Upper lobe of right lung (tissue), 1 donor: ENCODE results near the gene ZNF831. TPM values are rescaled to one million over a fixed set of nuclear protein-coding genes. Genes with fewer than 3 reads are reported as not detected.

Experiments
- ATAC-seq: fragments of 200-7000 bp; cut with Tn5 transposase; one replicate; pipeline ENCODE4 v1.9.1; 2020; ENCODE audit warnings: mild to moderate bottlenecking, moderate library complexity
- DNase-seq: peaks from one replicate; pipeline ENCODE4 v3.0.0-alpha.2; 2020
- H3K27ac ChIP-seq: fragments of 200-600 bp; one replicate; pipeline ENCODE4 v1.8.0; 2022
- H3K27me3 ChIP-seq: fragments of 200-600 bp; one replicate; pipeline ENCODE4 v1.8.0; 2022; ENCODE audit warnings: mild to moderate bottlenecking
- H3K36me3 ChIP-seq: fragments of 200-600 bp; one replicate; pipeline ENCODE4 v1.8.0; 2022
- H3K4me1 ChIP-seq: fragments of 200-600 bp; one replicate; pipeline ENCODE4 v1.8.0; 2022
- H3K4me3 ChIP-seq: fragments of 200-600 bp; one replicate; pipeline ENCODE4 v1.8.0; 2022; ENCODE audit warnings: mild to moderate bottlenecking
- H3K9me3 ChIP-seq: fragments of 200-600 bp; one replicate; pipeline ENCODE4 v1.8.0; 2022
- intact Hi-C: fragments of 100-400 bp; cut with DNase I; formaldehyde crosslinking; loops from one replicate; pipeline ENCODE4 v1.11.0; 2022
- total RNA-seq: library from RNA; stranded (reverse); fragmentation: NEBNext Ultra II Directional; extraction: Animal tissue kit (Norgen Biotek cat#: 25700); gene quantifications from one replicate; pipeline ENCODE4 v1.2.1, GENCODE V29; 2021
- TF ChIP-seq, protein P1 (sequence below): fragments of 200-600 bp; IDR thresholded peaks from one replicate; pipeline ENCODE4 v1.8.0; 2022; ENCODE audit warnings: antibody characterized with exemption
- donor health status: DM: no; HTN: yes; CAD: no; lungs with severe emphysema.

ZNF831 gene
- total RNA-seq, 1 donor from 2014 or later = 1.0 TPM

DNA sequence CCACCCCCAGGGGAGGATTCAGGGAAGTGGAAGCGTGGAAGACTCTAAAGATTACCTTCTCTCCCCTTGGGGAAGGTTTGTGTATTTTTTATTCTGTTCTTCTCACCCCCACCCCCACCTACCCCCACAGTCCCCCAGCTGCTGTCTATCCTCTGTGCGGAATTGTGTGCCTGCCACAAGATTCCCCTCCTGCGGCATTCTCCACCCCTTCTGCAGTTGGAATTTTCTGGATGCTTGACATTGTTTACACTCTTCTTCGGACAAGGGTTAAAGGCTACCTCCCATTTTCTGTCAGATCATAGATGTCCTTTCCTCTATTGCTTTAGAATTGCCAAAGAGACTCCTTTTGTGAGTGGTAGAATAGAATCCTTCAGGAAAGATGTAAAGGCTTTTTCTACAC, 76.4 kb downstream of the ZNF831 start:
- H3K4me1 ChIP-seq = no peaks in the 10 kb centered on the region
- ATAC-seq = no peak
- no peak for DNase-seq
- H3K4me3 ChIP-seq = no peak overlapping the region
- TF ChIP-seq, protein P1, sequence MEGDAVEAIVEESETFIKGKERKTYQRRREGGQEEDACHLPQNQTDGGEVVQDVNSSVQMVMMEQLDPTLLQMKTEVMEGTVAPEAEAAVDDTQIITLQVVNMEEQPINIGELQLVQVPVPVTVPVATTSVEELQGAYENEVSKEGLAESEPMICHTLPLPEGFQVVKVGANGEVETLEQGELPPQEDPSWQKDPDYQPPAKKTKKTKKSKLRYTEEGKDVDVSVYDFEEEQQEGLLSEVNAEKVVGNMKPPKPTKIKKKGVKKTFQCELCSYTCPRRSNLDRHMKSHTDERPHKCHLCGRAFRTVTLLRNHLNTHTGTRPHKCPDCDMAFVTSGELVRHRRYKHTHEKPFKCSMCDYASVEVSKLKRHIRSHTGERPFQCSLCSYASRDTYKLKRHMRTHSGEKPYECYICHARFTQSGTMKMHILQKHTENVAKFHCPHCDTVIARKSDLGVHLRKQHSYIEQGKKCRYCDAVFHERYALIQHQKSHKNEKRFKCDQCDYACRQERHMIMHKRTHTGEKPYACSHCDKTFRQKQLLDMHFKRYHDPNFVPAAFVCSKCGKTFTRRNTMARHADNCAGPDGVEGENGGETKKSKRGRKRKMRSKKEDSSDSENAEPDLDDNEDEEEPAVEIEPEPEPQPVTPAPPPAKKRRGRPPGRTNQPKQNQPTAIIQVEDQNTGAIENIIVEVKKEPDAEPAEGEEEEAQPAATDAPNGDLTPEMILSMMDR = no peak
- no peak overlapping the region for H3K27ac ChIP-seq
- no peaks in the 10 kb centered on the region for H3K9me3 ChIP-seq
- peaks cover 34% of the 10 kb centered on the region for H3K27me3 ChIP-seq
- intact Hi-C loops = no loop called here
- no peaks in the 10 kb centered on the region for H3K36me3 ChIP-seq

DNA sequence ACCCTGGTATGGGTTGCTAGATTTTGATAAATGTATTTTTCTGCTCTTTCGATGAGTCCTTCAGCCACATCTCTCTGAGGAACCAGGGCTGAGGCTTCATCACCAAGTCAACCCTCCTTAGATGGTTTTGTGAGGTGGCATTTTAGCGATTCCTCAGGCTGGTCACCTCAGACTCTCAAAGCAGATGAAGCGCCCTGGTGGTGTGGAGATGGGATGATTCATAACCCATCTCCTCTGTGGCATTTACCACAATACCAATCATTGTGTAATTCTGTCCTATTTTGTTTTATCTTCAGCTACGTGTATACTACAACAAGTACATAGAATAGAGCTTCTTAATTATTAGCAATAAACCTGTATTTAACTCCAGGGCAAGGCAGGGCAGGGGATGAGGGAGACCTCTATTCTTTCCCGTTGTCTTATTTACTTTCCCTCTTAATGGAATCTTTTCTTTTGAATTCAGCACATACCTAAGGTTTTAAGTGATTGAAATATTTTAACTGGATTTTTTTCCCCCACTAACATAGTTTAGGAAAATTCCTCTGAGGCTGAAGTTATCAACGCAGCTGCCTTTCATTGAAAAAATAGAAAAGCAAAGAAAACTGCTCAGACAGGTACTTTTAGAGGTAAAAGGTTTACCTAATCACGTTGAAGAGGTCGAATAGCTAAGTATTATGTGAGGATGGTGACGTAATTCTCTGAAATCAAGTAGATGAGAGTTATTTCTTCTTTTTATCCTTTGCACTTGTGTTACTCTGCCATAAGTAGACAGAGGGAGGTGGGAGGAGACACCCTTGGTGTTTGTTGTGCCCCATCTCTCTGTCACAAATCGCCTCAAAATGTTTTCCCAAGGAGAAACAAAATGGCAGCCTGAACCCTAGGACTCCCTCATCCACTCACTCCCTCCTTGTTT, 79.3 kb downstream of the ZNF831 start:
- ATAC-seq (no peak), DNase-seq (no peak)
- Histone ChIP-seq H3K4me3 (no peak overlapping the region), H3K36me3 (no peaks in the 10 kb centered on the region), H3K27me3 (peaks cover 44% of the 10 kb centered on the region), H3K9me3 (no peaks in the 10 kb centered on the region), H3K4me1 (no peaks in the 10 kb centered on the region), H3K27ac (no peak overlapping the region)
- intact Hi-C loops = no loop called here
- TF ChIP-seq, protein P1 = no peak

DNA sequence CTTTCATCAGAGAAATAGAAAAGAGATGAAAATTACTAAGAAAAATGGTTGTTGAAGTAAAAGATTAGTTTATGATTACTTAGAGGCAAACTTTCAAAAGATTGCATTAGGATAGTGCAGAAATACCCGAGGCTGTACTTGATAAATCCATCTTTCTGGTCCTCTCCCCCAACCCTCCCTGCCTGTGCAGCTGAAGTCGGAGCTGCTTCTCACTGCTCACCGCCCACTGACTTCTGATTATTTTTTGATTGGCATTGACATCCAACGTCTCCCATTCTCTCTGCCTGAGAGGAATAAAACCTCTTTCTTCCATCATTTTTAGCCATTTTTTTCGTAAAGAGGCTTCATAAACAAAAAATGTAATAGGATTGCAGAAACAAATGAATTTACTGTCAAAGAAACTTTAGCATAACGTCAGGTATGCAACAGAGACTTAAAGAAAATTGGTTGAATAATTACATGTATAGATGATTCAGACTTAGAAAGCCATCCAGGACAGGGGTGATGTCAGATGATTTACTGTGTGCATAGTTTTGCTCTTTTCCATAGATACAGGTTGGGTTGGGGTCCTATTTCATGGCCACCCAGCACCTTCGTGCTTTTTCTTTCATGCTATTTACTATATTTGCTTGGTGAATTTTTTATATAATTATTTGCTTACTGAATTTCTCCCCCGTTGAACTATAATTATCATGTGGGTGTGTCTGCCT, 83.2 kb downstream of the ZNF831 start:
- ATAC-seq = no peak
- Histone ChIP-seq H3K27ac (no peak overlapping the region), H3K9me3 (no peaks in the 10 kb centered on the region), H3K4me1 (no peaks in the 10 kb centered on the region), H3K36me3 (no peaks in the 10 kb centered on the region), H3K27me3 (peaks cover 39% of the 10 kb centered on the region), H3K4me3 (no peak overlapping the region)
- intact Hi-C loops = no loop called here
- TF ChIP-seq, protein P1 = no peak
- no peak for DNase-seq

DNA sequence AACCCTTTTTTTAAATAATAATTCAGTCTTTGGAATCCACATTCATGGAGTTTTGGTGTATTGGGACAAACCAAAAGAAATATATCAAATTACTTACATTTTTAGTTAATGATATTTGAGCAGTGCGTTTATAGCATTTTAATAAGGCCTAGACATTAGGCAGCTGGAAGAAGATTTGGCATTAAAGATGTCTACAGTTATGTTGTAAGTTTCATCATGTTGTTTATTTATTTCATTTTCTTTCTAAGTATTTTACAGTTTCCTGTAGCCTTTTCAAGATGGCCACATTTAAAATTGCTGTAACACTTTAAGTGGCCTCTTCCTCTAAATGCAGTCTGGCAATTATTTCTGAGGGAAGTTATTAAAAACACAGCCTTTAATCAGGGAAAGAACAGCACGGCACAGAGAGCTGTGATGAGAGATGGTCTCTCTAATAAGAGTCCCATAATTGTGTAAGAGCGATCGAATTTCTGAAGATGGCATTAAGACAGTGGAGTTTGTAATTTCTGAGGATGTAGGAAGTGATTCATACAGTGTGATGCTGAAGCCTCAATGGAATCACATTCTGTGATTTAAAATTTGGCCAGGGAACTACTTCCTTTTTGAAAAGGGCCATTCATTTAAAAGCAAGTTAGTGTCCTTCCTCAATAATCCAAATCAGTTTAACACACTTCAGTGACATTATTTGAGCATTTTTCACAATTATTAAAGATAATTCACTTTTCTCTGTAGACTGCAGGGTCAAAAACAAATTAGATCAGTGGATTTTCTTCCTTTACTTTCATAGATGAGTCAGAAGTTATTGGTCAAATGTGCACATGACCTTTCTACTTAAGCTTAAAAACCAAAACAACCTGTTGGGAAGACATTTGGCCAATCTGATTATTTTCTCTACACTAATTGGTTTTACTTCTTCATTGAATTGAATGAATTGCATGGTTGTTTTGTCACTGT, 84.4 kb downstream of the ZNF831 start:
- intact Hi-C loops = no loop called here
- DNase-seq = no peak
- H3K4me1 ChIP-seq = no peaks in the 10 kb centered on the region

DNA sequence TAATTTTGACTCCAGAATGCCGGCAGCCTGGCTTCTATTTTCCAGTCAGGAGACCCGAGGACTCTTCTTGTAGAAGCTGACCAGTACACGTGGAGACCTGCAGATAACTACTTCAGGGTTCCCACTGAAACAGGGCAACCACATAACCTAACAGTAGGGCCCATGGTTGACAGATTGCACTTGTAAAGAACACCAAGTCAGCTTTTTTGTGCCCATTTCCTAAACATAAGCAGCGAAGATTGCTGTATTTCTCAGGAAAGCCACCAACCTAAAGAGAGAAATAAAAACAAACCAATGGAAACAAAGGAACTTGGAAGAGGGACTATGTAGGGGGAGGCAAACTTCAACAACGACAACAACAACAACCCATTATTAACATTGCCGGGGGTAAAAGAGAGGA, 86.7 kb downstream of the ZNF831 start:
- Histone ChIP-seq H3K36me3 (no peaks in the 10 kb centered on the region), H3K9me3 (no peaks in the 10 kb centered on the region), H3K4me3 (no peak overlapping the region), H3K27me3 (peaks cover 14% of the 10 kb centered on the region), H3K27ac (no peak overlapping the region), H3K4me1 (no peaks in the 10 kb centered on the region)
- intact Hi-C loops = no loop called here
- ATAC-seq (no peak), DNase-seq (no peak)
- TF ChIP-seq, protein P1 = no peak

More for the DNA sequence above, 84.4 kb downstream of the ZNF831 start:
- no peaks in the 10 kb centered on the region for H3K36me3 ChIP-seq
- peaks cover 30% of the 10 kb centered on the region for H3K27me3 ChIP-seq
- no peaks in the 10 kb centered on the region for H3K9me3 ChIP-seq
- ATAC-seq = no peak
- no peak overlapping the region for H3K27ac ChIP-seq
- TF ChIP-seq, protein P1 = no peak
- no peak overlapping the region for H3K4me3 ChIP-seq
